Activated T-helper 2 cell treated with anti-CD3 and anti-CD28 coated beads, Interferon-gamma antibody, Interleukin-2, Interleukin-4, amounts not matched to agents 10 μg/mL and 5 μg/mL and 100 μg/mL, durations not matched to agents 14 hours and 24 hours and 36 hours (primary cell): ENCODE measurements around the gene GLOD5. TPM values are rescaled to one million over a fixed set of nuclear protein-coding genes. Genes with fewer than 3 reads are reported as not detected.

Source experiments
- DNase-seq: peaks from one replicate; pipeline ENCODE4 v3.0.0; 2021; ENCODE audit warnings: low spot score
- H3K27ac Mint-ChIP-seq: one replicate; pipeline ENCODE4 v1.8.0; 2021; ENCODE audit warnings: mixed read lengths
- H3K27me3 Mint-ChIP-seq: one replicate; pipeline ENCODE4 v1.8.0; 2021; ENCODE audit warnings: low read depth, mixed read lengths
- H3K36me3 Mint-ChIP-seq: one replicate; pipeline ENCODE4 v1.8.0; 2021; ENCODE audit warnings: low read depth, mixed read lengths
- H3K4me1 Mint-ChIP-seq: one replicate; pipeline ENCODE4 v1.8.0; 2021; ENCODE audit warnings: low read depth, mixed read lengths
- H3K4me3 Mint-ChIP-seq: one replicate; pipeline ENCODE4 v1.8.0; 2021; ENCODE audit warnings: low read depth, mild to moderate bottlenecking, moderate library complexity, mixed read lengths
- H3K9me3 Mint-ChIP-seq: one replicate; pipeline ENCODE4 v1.8.0; 2021; ENCODE audit warnings: mixed read lengths
- intact Hi-C: fragments of 100-400 bp; cut with micrococcal nuclease; formaldehyde crosslinking; loops from one replicate; pipeline ENCODE4 v1.15.1; 2023
- total RNA-seq: library from RNA; stranded (reverse); gene quantifications from 2 replicates; pipeline ENCODE4 v1.2.3, GENCODE V29; 2022

Gene GLOD5
- total RNA-seq, 1 donor from 2014 or later: not detected

DNA sequence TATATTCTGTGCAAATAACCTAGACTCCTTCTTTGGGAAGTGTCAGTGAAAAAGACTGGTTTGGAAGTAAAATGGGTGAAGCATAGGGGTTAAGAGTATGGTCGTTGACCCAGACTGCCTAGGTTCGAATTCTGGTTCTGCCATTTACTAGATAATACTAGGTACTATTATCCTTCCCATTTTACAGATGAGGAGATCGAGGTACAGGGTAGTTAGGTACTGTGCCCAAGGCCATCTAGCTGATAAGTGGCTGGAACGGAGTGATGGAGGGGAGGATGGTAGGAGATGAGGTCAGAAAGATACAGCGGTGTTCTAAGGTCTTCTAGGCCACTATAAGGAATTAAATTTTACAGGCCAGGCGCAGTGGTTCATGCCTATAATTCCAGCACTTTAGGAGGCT, 11.1 kb downstream of the GLOD5 start:
- H3K4me1 Mint-ChIP-seq: no peaks in the 10 kb centered on the region
- no peak for DNase-seq

GRCh38 chrX:48776818-48777439, 15.4 kb downstream of the GLOD5 start:
- no peaks in the 10 kb centered on the region for H3K4me1 Mint-ChIP-seq
- intact Hi-C loops: no loop called here
- no peak overlapping the region for H3K4me3 Mint-ChIP-seq
- H3K9me3 Mint-ChIP-seq: no peaks in the 10 kb centered on the region
- no peak for DNase-seq
- H3K27me3 Mint-ChIP-seq: peaks cover 22% of the 10 kb centered on the region
- no peak overlapping the region for H3K27ac Mint-ChIP-seq
- H3K36me3 Mint-ChIP-seq: no peaks in the 10 kb centered on the region

More for the DNA sequence above, 11.1 kb downstream of the GLOD5 start:
- H3K36me3 Mint-ChIP-seq: no peaks in the 10 kb centered on the region
- H3K27me3 Mint-ChIP-seq: peaks cover 14% of the 10 kb centered on the region
- H3K27ac Mint-ChIP-seq: no peak overlapping the region
- no peaks in the 10 kb centered on the region for H3K9me3 Mint-ChIP-seq
- intact Hi-C loops: no loop called here
- H3K4me3 Mint-ChIP-seq: no peak overlapping the region

DNA sequence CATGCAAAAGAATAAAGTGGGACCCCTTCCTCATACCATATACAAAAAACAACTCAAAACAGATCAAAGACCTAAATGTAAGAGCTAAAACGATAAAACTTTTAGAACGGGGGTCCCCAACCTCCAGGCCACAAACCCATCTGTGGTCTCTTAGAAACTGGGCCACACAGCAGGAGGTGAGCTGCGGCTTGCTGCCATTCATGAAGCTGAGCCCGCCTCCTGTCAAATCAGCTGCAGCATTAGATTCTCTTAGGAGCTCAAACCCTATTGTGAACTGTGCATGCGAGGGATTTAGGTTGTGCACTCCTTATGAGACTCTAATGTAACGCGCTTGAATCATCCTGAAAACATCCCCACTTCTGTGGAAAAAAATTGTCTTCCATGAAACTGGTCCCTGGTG, 17.9 kb downstream of the GLOD5 start:
- no peak for DNase-seq
- H3K36me3 Mint-ChIP-seq: no peaks in the 10 kb centered on the region

GRCh38 chrX:48781705-48782104, 20.2 kb downstream of the GLOD5 start:
- intact Hi-C loops: no loop called here
- H3K27me3 Mint-ChIP-seq: peaks cover 19% of the 10 kb centered on the region
- H3K4me3 Mint-ChIP-seq: no peak overlapping the region
- no peaks in the 10 kb centered on the region for H3K9me3 Mint-ChIP-seq
- no peaks in the 10 kb centered on the region for H3K36me3 Mint-ChIP-seq
- no peak overlapping the region for H3K27ac Mint-ChIP-seq
- no peaks in the 10 kb centered on the region for H3K4me1 Mint-ChIP-seq
- no peak for DNase-seq

More for the DNA sequence above, 17.9 kb downstream of the GLOD5 start:
- Mint-ChIP-seq H3K4me1 (no peaks in the 10 kb centered on the region), H3K9me3 (no peaks in the 10 kb centered on the region), H3K27me3 (peaks cover 22% of the 10 kb centered on the region), H3K27ac (no peak overlapping the region), H3K4me3 (no peak overlapping the region)
- intact Hi-C loops: no loop called here

GRCh38 chrX:48782216-48782615, 20.7 kb downstream of the GLOD5 start:
- intact Hi-C loops: no loop called here
- H3K4me3 Mint-ChIP-seq: no peak overlapping the region
- DNase-seq: no peak
- H3K9me3 Mint-ChIP-seq: no peaks in the 10 kb centered on the region
- no peaks in the 10 kb centered on the region for H3K36me3 Mint-ChIP-seq
- H3K27me3 Mint-ChIP-seq: peaks cover 18% of the 10 kb centered on the region
- H3K27ac Mint-ChIP-seq: no peak overlapping the region
- H3K4me1 Mint-ChIP-seq: no peaks in the 10 kb centered on the region

GRCh38 chrX:48782795-48783194, 21.2 kb downstream of the GLOD5 start:
- H3K9me3 Mint-ChIP-seq: no peaks in the 10 kb centered on the region
- no peak overlapping the region for H3K27ac Mint-ChIP-seq
- H3K27me3 Mint-ChIP-seq: peaks cover 15% of the 10 kb centered on the region
- H3K36me3 Mint-ChIP-seq: no peaks in the 10 kb centered on the region
- no peaks in the 10 kb centered on the region for H3K4me1 Mint-ChIP-seq
- DNase-seq: no peak
- intact Hi-C loops: no loop called here
- H3K4me3 Mint-ChIP-seq: no peak overlapping the region

DNA sequence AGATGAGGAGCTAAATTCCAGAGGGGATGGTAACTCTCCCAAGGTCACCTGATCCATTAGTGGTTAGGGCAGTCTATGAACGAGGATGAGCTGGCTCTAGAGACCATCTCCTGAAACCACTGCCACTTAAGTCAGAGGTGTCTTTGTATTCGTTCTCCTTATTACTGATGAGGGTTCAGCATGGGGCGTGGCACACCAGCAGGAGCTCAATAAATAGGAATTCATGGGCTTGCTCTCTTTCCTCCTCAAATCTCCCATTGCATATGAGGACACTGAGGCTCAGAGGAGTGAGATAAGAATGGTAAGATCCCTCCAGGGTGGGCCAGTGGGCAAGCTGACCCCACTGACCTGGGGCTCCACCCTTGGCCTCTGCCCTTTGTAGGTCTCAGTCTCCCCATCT, 23.2 kb downstream of the GLOD5 start:
- no peak for DNase-seq
- intact Hi-C loops: no loop called here
- H3K27me3 Mint-ChIP-seq: peaks cover 11% of the 10 kb centered on the region
- no peaks in the 10 kb centered on the region for H3K36me3 Mint-ChIP-seq
- H3K4me3 Mint-ChIP-seq: no peak overlapping the region
- H3K27ac Mint-ChIP-seq: no peak overlapping the region
- H3K9me3 Mint-ChIP-seq: no peaks in the 10 kb centered on the region
- peaks cover 12% of the 10 kb centered on the region for H3K4me1 Mint-ChIP-seq

GRCh38 chrX:48785186-48785539, 23.6 kb downstream of the GLOD5 start:
- Mint-ChIP-seq H3K27ac (no peak overlapping the region), H3K9me3 (no peaks in the 10 kb centered on the region), H3K4me3 (no peak overlapping the region), H3K27me3 (peaks cover 11% of the 10 kb centered on the region), H3K4me1 (peaks cover 14% of the 10 kb centered on the region), H3K36me3 (no peaks in the 10 kb centered on the region)
- no peak for DNase-seq
- intact Hi-C loops: no loop called here

DNA sequence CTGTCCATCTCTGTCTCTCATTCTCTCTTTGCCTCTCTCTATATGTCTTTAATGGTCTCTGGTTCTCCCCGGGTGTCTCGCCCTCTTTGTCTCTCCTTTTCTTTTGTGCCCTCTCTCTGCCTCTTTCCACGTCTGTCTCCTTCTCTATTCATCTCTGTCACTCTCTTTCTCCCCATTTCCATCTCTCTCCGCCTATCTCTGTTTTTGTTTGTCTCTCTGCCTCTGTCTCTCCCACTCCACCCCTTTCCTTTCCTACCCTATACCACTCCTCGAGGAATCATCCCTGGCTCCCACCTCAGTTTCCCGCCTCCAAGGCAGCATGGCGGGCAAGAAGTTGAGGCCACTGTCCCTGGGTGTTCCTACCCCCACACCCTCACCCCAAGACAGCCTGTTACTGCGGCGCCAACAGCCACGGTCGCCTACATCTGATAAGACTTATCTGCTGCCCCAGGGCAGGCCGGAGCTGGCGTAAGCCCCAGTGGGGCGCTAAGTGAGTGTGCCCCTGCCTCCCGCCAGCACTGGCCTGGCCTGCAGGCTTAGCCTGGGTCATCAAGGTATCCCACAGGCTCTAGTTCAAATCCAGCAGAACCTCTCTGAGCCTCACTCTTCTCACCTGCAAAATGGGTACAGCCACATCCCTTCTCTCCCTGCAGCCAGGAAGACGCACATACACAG, 24.1 kb downstream of the GLOD5 start:
- Mint-ChIP-seq H3K4me1 (peaks cover 14% of the 10 kb centered on the region), H3K4me3 (no peak overlapping the region), H3K27ac (no peak overlapping the region), H3K9me3 (no peaks in the 10 kb centered on the region), H3K27me3 (peaks cover 11% of the 10 kb centered on the region), H3K36me3 (no peaks in the 10 kb centered on the region)
- DNase-seq: no peak
- intact Hi-C loops: no loop called here

DNA sequence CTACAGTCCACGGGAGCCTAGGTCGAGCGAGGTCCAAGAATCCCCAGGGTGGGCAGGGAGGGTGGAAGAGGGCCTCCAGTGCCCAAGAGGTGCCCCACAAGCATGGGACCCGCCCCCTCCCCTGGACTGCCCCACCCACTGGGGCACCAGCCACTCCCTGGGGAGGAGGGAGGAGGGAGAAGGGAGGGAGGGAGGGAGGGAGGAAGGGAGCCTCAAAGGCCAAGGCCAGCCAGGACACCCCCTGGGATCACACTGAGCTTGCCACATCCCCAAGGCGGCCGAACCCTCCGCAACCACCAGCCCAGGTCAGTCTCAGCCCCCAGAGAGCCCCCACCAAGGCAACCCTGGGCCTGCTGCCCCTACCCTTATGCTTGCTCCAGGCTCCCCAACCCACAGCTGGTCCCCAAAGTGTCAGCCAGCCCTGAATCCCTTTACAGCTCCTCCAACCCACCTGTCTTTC, 24.8 kb downstream of the GLOD5 start, which contains the start of gene GATA1:
Gene GATA1 (plus strand): TSS at position 250 of the 460 bp plus-strand sequence. CDS start 4,520 bp downstream, outside the sequence.
- Mint-ChIP-seq H3K27ac (no peak within 1 kb of the TSS), H3K4me3 (no peak within 1 kb of the TSS)

DNA sequence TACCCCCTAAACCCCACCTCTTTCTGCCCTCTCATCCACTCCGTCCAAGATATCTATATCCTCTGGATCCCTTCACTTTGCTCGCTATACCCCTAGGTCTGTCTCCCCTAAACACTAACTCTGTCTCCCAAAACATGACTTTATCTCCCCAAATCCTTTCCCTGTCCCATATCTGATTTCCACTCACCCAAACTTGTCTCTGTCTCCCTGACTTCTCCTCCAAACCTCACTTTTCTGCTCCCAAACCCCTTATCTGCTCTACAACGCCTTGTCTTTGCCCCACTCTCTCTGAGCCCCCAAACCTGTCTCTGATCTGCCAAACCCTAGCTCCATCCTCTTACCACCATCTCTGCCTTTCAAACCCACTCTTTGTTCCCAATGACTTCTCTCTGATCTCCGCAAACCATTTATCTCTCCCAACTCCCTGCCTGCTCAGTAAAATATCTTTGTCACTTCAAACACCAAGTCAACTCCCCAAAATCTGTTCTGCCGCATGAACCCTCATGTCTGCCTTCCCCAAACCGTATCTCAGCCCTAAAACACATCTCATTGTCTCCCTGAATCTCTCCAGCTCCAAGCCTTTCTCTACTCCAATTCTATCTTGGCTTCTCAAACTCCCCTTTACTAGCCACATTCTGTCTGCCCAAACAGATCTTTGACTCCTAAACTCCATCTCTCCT, 25.4 kb downstream of the GLOD5 start:
- no peaks in the 10 kb centered on the region for H3K9me3 Mint-ChIP-seq
- no peak overlapping the region for H3K4me3 Mint-ChIP-seq

More for the DNA sequence above, 24.8 kb downstream of the GLOD5 start, which contains the start of gene GATA1:
- no peak for DNase-seq
- intact Hi-C loops: no loop called here
- Mint-ChIP-seq H3K4me1 (peaks cover 14% of the 10 kb centered on the region), H3K27me3 (peaks cover 11% of the 10 kb centered on the region), H3K9me3 (no peaks in the 10 kb centered on the region), H3K36me3 (no peaks in the 10 kb centered on the region)

GRCh38 chrX:48787505-48788443, 26.2 kb downstream of the GLOD5 start:
- Mint-ChIP-seq H3K4me3 (no peak overlapping the region), H3K36me3 (no peaks in the 10 kb centered on the region), H3K27me3 (peaks cover 11% of the 10 kb centered on the region), H3K9me3 (no peaks in the 10 kb centered on the region), H3K27ac (no peak overlapping the region), H3K4me1 (peaks cover 14% of the 10 kb centered on the region)
- DNase-seq: no peak
- intact Hi-C loops: no loop called here

More for the DNA sequence above, 25.4 kb downstream of the GLOD5 start:
- no peak overlapping the region for H3K27ac Mint-ChIP-seq
- no peaks in the 10 kb centered on the region for H3K36me3 Mint-ChIP-seq
- intact Hi-C loops: no loop called here
- no peak for DNase-seq
- H3K27me3 Mint-ChIP-seq: peaks cover 11% of the 10 kb centered on the region
- peaks cover 14% of the 10 kb centered on the region for H3K4me1 Mint-ChIP-seq
